Stimulated activated CD8-positive, alpha-beta memory T cell treated with anti-CD3 and anti-CD28 coated beads, Interleukin-4, amount 100 ng/mL, for 4 hours (primary cell): ENCODE measurements around the gene CXCL3.

ENCODE experiments used
- DNase-seq, 2 donors: peaks; one replicate each; pipeline ENCODE4 v3.0.0-alpha.2; 2020; ENCODE audit warnings: low read depth in 2 of 2, low spot score in 1 of 2

Gene CXCL3

DNA sequence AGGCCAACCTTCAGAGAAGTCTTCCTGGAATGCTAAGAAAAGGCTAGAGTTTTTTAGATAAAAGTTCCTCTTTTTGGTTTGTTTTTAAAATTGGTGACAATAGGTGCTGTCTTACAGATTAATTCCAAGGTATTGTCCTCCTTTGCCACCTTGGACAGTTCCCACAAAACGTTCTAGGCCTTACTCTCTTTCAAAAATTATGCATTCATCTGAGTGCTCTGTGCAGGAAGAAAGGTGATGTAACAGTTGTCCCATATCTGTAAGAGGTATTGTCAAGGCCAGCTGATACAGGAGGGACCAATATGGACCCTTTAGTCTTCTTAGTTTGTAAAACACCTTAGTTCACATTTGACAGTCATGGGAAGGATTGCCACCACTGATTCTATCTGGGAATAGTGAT is 24.2 kb downstream of the CXCL3 start:
- no peak for DNase-seq

DNA sequence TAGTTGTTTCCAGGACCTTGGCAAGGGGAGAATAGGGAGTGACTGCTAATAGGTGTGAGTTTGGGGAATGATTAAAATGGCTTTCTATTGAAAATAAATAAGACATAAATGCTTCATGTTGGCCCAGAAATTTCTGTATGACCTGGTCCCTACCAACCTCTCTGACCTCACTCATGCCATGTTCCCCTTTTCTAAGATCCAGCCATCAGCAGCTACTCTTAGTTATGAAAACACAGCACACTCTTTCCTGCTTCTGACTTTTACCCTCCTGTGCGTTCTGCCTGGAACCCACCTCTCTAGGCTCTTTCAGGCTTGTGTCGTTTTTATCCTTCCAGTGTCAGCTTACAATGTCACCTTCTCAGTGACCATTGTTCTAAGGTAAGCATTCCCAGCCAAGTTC is 25.2 kb downstream of the CXCL3 start:
- DNase-seq = no peak

DNA sequence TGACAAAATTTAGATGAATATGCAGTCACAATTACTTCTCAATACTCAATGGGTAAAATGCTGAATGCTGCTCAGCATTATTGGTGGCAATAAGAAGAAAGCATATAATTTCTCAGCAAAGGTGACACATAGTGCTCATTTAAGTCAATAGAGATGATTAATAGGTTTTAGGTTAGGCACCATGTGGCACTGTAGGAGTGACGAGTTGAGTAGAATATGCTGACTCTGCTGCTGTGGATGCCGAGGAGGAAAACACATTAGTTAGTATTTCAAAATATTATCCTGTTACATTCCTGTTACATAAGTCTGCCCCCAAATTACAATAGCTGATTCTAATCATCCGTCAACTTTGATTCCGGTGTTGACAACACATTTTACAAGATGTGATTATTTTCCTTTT is 26.4 kb downstream of the CXCL3 start:
- DNase-seq = no peak

GRCh38 chr4:74009307-74009706 is 29.2 kb downstream of the CXCL3 start:
- DNase-seq = no peak

DNA sequence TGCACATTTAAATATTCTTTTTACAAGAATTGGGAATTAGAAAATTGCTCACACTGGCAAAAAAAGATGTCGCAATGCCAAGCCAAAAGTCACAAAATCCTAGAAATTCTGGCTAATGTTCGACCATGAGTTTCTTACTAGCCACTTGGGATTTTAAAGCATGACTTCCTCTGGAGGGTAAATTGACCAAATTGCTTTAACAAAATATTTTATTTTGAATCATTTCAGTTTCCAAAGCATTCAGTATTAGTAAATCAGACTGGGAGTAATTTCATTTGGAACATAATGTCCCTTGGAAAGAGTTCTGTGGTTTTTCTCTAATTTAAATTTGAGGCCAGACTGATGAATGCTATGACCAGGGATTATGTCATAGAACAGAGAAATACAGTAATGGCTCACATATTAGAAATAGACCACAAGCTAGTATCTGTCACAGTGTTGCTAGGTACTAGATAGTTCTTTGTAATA is 32.4 kb downstream of the CXCL3 start:
- DNase-seq = no peak

DNA sequence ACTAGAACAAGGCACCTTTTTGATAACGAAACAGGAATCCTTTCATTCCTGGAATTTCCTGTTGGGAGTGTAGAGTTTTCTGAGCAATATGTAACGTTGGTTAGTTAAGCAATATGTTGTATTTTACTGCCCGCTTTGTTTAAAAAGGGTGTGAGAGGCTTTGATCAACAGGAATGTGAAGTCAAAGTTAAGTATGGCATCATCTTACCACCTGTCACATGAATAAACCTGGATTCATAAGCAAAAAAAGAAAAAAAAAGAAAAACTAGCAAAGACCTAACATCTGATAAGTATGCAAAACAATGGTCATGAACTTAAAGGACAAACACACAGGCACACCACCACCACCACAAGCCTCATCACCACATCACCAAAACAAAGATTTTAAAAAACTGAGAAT is 33.0 kb downstream of the CXCL3 start:
- no peak for DNase-seq

GRCh38 chr4:74004668-74005067 is 33.8 kb downstream of the CXCL3 start:
- no peak for DNase-seq

DNA sequence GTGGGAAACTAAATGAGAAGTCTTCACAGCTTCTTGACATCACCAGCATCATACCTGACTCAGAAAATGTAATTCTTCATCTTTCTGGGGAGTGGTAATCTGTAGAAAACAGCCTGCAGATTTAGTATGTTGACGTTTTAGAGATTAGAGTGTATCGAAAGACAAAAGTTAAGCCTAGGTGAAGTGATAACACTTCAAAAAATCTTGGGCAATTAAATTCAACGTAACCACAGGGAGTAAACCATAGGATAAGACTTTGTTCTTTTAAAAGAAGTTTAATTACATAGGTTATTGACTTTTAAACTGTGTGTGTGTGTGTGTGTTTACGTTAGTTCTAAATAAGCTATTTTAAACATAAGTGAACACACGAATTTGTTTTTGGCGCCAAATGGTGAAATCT is 38.2 kb downstream of the CXCL3 start:
- DNase-seq = no peak

- DNase-seq = no peak
Measured at GRCh38 chr4:73998040-73999011, 40.2 kb downstream of the CXCL3 start, which contains the start of gene CXCL5. CXCL5 (minus strand) TSS chr4:73998677; CDS start chr4:73998581, 96 bp downstream.

- DNase-seq = no peak
Measured at GRCh38 chr4:73992050-73992449, 46.4 kb downstream of the CXCL3 start.

- DNase-seq = no peak
Measured at GRCh38 chr4:73991742-73992000, 46.8 kb downstream of the CXCL3 start.

DNA sequence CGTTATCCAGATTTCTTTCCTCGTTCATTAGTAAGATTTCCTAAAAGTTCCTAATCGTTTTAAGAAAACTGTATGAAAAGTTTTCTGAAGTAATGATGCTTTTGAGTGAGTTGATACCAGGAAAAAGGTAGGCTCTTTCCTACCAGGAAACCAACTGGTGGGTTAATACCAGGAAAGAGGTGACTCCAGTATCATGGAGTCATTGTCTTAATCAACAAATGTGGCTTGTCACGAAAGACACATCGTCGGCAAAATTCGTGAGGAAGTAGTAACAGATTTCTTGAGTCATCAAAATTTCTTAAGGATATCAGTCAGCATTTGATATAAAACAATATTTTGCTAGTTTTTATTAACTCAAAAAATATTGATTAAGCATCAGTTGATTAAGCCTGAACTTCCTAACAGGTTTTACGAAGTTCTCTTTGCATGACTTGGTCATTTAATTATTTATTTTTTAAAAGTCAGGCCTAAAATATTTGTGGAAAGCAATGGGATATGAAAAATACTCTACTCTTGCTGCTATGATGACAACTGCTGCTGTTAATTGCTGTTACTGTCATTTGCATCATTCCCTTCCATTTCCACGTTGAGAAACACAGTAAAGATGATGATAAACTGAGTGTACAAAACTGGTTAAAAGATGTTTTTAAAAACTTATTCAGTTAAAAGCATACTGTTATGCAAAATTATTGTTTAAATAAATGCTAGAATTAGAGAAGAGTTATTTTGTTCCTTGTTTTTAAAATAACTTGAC is 47.3 kb downstream of the CXCL3 start:
- no peak for DNase-seq

DNA sequence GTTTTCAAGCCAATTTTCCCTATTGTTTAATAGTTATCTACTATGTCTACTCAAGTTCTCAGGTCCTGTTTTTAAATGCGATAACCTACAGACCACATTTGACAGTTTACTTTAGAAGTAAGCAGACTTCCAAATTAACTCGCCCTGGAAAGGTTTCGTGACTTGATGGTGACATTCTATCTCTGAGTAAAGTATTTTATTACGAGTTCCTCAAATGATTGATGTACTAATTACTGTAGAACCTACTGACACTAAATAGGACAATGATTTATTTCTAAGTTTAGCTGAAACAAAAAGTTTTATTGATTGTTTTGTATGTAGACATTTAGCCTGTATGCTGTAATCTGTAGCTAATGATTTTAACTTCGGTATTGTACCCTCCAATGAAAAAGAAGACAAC is 48.6 kb downstream of the CXCL3 start:
- DNase-seq = no peak

GRCh38 chr4:73989031-73989430 is 49.5 kb downstream of the CXCL3 start:
- no peak for DNase-seq

DNA sequence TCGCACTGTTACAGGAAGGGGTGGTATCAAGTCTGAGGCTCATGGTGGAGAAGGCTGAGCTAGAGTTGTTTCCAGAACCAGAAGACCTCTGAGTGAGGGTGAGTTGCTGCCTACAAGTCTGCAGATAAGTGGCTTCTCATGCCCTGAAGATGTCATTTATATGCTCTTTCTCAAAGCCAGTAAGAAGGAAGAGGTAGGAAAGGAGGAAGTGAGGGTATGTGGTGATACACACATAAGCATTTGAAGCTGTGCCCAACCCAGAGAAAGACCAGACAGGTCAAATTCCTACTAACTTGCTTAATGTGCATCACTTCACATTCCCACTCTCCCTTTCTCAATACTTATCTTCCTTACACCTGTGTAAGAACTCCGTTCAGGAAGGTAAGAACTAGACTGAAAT is 50.4 kb downstream of the CXCL3 start, which contains the start of gene PPBP:
Gene PPBP (minus strand): TSS at position 130 of the 400 bp plus-strand sequence. CDS start 87 bp downstream, at position 43.
- no peak for DNase-seq
